Panc1 (cell line): ENCODE measurements around the gene CBX8.

Experiments used
- POLR2AphosphoS5 ChIP-seq: IDR thresholded peaks from 2 replicates; pipeline ENCODE4 v1.6.1; 2012; ENCODE audit warnings: mild to moderate bottlenecking, low read depth, low read length, moderate library complexity
- SIN3A ChIP-seq: IDR thresholded peaks from 2 replicates; pipeline ENCODE4 v1.6.1; 2012; ENCODE audit warnings: low read depth, mild to moderate bottlenecking, low read length, moderate library complexity, borderline replicate concordance; ENCODE audit not compliant: insufficient read depth
- TCF7L2 ChIP-seq: IDR thresholded peaks from 2 replicates; pipeline ENCODE4 v1.6.1; 2011; ENCODE audit warnings: mild to moderate bottlenecking, low read depth, low read length, inconsistent platforms
- TF ChIP-seq, protein P1 (sequence below): fragments of 450-650 bp; IDR thresholded peaks from 2 replicates; pipeline ENCODE4 v1.5.1; 2017; ENCODE audit warnings: mild to moderate bottlenecking

DNA sequence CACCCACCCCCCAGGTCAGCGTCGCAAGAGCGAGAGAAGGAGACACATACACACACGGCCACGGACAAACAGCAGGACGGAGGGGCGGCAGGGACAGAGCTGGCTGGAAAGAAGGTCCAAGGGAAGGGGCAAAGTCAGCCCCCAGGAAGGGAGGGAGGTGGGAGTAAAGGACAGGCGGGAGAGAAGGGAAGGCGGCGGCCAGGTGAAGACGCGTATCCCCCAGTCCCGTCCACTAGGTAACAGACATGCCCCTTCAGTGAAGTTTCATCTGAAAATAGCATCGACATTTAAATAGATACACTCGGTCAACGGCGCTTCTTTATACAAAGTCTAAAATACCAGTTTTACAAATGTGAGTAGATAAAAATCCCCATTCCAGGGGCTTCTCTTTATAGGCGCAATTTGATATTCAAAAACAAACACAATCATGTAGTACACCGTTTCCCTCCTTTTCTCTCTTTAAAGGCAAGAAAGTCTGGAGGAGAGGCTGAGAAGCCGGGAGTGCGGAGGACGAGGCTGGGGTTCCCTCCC is 4.5 kb downstream of the CBX8 start:
- TF ChIP-seq, protein P1, sequence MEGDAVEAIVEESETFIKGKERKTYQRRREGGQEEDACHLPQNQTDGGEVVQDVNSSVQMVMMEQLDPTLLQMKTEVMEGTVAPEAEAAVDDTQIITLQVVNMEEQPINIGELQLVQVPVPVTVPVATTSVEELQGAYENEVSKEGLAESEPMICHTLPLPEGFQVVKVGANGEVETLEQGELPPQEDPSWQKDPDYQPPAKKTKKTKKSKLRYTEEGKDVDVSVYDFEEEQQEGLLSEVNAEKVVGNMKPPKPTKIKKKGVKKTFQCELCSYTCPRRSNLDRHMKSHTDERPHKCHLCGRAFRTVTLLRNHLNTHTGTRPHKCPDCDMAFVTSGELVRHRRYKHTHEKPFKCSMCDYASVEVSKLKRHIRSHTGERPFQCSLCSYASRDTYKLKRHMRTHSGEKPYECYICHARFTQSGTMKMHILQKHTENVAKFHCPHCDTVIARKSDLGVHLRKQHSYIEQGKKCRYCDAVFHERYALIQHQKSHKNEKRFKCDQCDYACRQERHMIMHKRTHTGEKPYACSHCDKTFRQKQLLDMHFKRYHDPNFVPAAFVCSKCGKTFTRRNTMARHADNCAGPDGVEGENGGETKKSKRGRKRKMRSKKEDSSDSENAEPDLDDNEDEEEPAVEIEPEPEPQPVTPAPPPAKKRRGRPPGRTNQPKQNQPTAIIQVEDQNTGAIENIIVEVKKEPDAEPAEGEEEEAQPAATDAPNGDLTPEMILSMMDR, result no peak
- TF ChIP-seq POLR2AphosphoS5, result no peak
- no peak for TF ChIP-seq SIN3A
- TF ChIP-seq TCF7L2, result no peak
